HG03175 (cell line): Measurements from ENCODE around the gene SCN8A.

ENCODE experiments used
- ATAC-seq: cut with Tn5 transposase; IDR thresholded peaks from one replicate; pipeline ENCODE4 v1.9.1; 2021; ENCODE audit warnings: mild to moderate bottlenecking, moderate library complexity; ENCODE audit not compliant: unreplicated experiment

The SCN8A gene

GRCh38 chr12:51811203-51812202 is 220.5 kb downstream of the SCN8A start:
- ATAC-seq, result no peak

- ATAC-seq, result no peak
Observed at GRCh38 chr12:51812871-51813270, 221.8 kb downstream of the SCN8A start.

GRCh38 chr12:51813931-51814310 is 222.9 kb downstream of the SCN8A start:
- ATAC-seq, result no peak

GRCh38 chr12:51814311-51815088 is 223.5 kb downstream of the SCN8A start:
- no peak for ATAC-seq

- ATAC-seq, result no peak
Observed at GRCh38 chr12:51815571-51815970, 224.5 kb downstream of the SCN8A start.

GRCh38 chr12:51817027-51817953 is 226.3 kb downstream of the SCN8A start:
- ATAC-seq, result no peak

- ATAC-seq, result no peak
Observed at GRCh38 chr12:51818086-51818485, 227.1 kb downstream of the SCN8A start.

- no peak for ATAC-seq
Observed at GRCh38 chr12:51818566-51819300, 227.7 kb downstream of the SCN8A start.

- ATAC-seq, result no peak
Observed at GRCh38 chr12:51819736-51820525, 228.9 kb downstream of the SCN8A start.

- ATAC-seq, result no peak
Observed at GRCh38 chr12:51820526-51821439, 229.8 kb downstream of the SCN8A start.

GRCh38 chr12:51821440-51822260 is 230.6 kb downstream of the SCN8A start:
- ATAC-seq, result no peak

- ATAC-seq, result no peak
Observed at GRCh38 chr12:51822261-51822616, 231.2 kb downstream of the SCN8A start.

- no peak for ATAC-seq
Observed at GRCh38 chr12:51822956-51823355, 231.9 kb downstream of the SCN8A start.

- ATAC-seq, result no peak
Observed at GRCh38 chr12:51823875-51824565, 233.0 kb downstream of the SCN8A start.

GRCh38 chr12:51825216-51825615 is 234.2 kb downstream of the SCN8A start:
- ATAC-seq, result no peak

GRCh38 chr12:51826881-51827280 is 235.8 kb downstream of the SCN8A start:
- no peak for ATAC-seq
